ENCODE results near the gene M6PR.
"Not testable (repeated sequence)": the region's sequence is repeated elsewhere in the genome, so short reads cannot be mapped to it uniquely, and the experiment has no call there.

Gene M6PR

GRCh38 chr12:8950702-8951478, 1.4 kb upstream of the M6PR start:
- DNase-seq = no peak

GRCh38 chr12:8950221-8950527, 729 bp upstream of the M6PR start:
- DNase-seq = no peak

GRCh38 chr12:8948701-8949341, 624 bp downstream of the M6PR start:
- no peak for DNase-seq

GRCh38 chr12:8947737-8948136, 1.7 kb downstream of the M6PR start:
- DNase-seq = no peak

GRCh38 chr12:8946733-8947132, 2.7 kb downstream of the M6PR start:
- DNase-seq = no peak

- DNase-seq = no peak
Measured at GRCh38 chr12:8943565-8944186, 5.8 kb downstream of the M6PR start.

GRCh38 chr12:8941691-8942478, 7.6 kb downstream of the M6PR start:
- no peak for DNase-seq

- not testable (repeated sequence) for DNase-seq
Measured at GRCh38 chr12:8937842-8938442, 11.5 kb downstream of the M6PR start.

- DNase-seq = no peak
Measured at GRCh38 chr12:8936735-8937134, 12.7 kb downstream of the M6PR start.

- not testable (repeated sequence) for DNase-seq
Measured at GRCh38 chr12:8934080-8934479, 15.4 kb downstream of the M6PR start.

GRCh38 chr12:8932464-8932863, 17.0 kb downstream of the M6PR start:
- not testable (repeated sequence) for DNase-seq

- DNase-seq = not testable (repeated sequence)
Measured at GRCh38 chr12:8930655-8931323, 18.7 kb downstream of the M6PR start.

GRCh38 chr12:8922544-8922943, 26.9 kb downstream of the M6PR start:
- no peak for DNase-seq

- DNase-seq = not testable (repeated sequence)
Measured at GRCh38 chr12:8919643-8920042, 29.8 kb downstream of the M6PR start.

GRCh38 chr12:8917751-8918150, 31.7 kb downstream of the M6PR start:
- no peak for DNase-seq

- no peak for DNase-seq
Measured at GRCh38 chr12:8917031-8917430, 32.4 kb downstream of the M6PR start.

- no peak for DNase-seq
Measured at GRCh38 chr12:8916154-8916553, 33.3 kb downstream of the M6PR start.

- peak; percentile 58 for DNase-seq
Measured at GRCh38 chr12:8914716-8915526, 34.5 kb downstream of the M6PR start.

GRCh38 chr12:8914033-8914715, 35.3 kb downstream of the M6PR start, which contains the start of gene PHC1:
Gene PHC1, plus strand, starts transcription at chr12:8914509. Its CDS starts 3,169 bp downstream, at chr12:8917678.
- DNase-seq = peak; percentile 79

- no peak for DNase-seq
Measured at GRCh38 chr12:8913702-8914032, 35.8 kb downstream of the M6PR start.

GRCh38 chr12:8912914-8913313, 36.5 kb downstream of the M6PR start:
- DNase-seq = no peak
